Chondrocyte (in vitro differentiated cells): ENCODE data around the gene ABHD16B. TPM values are rescaled to one million over a fixed set of nuclear protein-coding genes. Genes with fewer than 3 reads are reported as not detected.

ENCODE experiments used
- DNase-seq: peaks from one replicate; pipeline ENCODE4 v3.0.0; 2021; ENCODE audit warnings: mixed read lengths, low spot score
- H3K27ac Mint-ChIP-seq: one replicate; pipeline ENCODE4 v1.8.0; 2021; ENCODE audit warnings: mild to moderate bottlenecking, moderate library complexity, mixed read lengths; ENCODE audit not compliant: unreplicated experiment
- H3K27me3 Mint-ChIP-seq: 2 replicates; pipeline ENCODE4 v1.8.0; 2021; ENCODE audit warnings: low read depth, mixed read lengths
- H3K36me3 Mint-ChIP-seq: 2 replicates; pipeline ENCODE4 v1.8.0; 2021; ENCODE audit warnings: low read depth, mixed read lengths
- H3K4me1 Mint-ChIP-seq: 2 replicates; pipeline ENCODE4 v1.8.0; 2021; ENCODE audit warnings: low read depth, mild to moderate bottlenecking, mixed read lengths
- H3K4me3 Mint-ChIP-seq: one replicate; pipeline ENCODE4 v1.8.0; 2021; ENCODE audit warnings: mild to moderate bottlenecking, moderate library complexity, mixed read lengths; ENCODE audit not compliant: unreplicated experiment
- H3K9me3 Mint-ChIP-seq: 2 replicates; pipeline ENCODE4 v1.8.0; 2021; ENCODE audit warnings: low read depth, mixed read lengths
- total RNA-seq: library from RNA; stranded (reverse); gene quantifications from 3 replicates; pipeline ENCODE4 v1.2.1, GENCODE V29; 2021
- TF ChIP-seq, protein P1 (sequence below): fragments of 200-600 bp; sonication (generic); IDR thresholded peaks from 2 replicates; pipeline ENCODE4 v1.5.0; 2021; ENCODE audit warnings: antibody characterized with exemption, mild to moderate bottlenecking, moderate library complexity

The ABHD16B gene
- total RNA-seq, 1 donor from 2014 or later, result not detected

DNA sequence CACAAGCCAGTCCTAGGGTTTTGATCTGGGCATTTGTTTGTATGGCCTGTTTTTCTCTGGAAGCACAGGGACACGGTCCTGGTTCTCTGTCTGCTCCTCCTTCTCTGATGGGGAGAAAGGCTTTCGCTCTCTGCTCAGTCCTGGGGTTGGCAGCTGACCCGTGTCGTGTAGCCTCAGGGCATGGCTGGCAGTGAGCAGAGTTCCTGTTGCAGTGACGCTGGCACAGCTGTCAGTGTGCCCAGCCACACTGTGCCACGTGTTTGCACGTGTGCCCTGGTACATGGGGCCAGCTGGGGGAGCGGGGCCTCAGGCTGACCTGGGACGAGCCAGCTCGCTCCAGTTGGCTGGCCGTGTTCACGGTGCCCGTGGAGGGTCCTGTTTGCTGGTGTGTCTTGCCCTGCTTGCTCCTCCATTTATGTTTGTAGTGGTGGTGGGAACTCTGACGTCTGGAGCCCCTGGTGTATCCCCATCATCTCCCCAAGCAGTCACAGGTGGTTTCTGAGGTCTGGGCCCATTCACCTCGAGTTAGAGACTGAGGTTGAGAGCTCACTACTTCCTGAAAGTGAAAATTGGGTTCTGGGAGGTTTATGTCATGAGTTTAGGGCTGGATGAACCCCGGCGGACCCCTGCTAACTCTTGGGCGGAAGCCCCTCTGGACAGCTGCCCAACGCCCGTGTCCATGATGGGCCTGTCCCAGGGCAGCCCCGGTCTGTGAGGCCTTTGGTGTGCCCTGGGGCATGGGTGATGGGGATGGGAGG is 23.4 kb downstream of the ABHD16B start:
- H3K36me3 Mint-ChIP-seq, result peaks cover 16% of the 10 kb centered on the region
- H3K9me3 Mint-ChIP-seq, result no peaks in the 10 kb centered on the region
- H3K4me1 Mint-ChIP-seq, result no peaks in the 10 kb centered on the region
- TF ChIP-seq, protein P1, sequence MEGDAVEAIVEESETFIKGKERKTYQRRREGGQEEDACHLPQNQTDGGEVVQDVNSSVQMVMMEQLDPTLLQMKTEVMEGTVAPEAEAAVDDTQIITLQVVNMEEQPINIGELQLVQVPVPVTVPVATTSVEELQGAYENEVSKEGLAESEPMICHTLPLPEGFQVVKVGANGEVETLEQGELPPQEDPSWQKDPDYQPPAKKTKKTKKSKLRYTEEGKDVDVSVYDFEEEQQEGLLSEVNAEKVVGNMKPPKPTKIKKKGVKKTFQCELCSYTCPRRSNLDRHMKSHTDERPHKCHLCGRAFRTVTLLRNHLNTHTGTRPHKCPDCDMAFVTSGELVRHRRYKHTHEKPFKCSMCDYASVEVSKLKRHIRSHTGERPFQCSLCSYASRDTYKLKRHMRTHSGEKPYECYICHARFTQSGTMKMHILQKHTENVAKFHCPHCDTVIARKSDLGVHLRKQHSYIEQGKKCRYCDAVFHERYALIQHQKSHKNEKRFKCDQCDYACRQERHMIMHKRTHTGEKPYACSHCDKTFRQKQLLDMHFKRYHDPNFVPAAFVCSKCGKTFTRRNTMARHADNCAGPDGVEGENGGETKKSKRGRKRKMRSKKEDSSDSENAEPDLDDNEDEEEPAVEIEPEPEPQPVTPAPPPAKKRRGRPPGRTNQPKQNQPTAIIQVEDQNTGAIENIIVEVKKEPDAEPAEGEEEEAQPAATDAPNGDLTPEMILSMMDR, result no peak
- H3K27ac Mint-ChIP-seq, result no peak overlapping the region
- no peak for DNase-seq
- no peaks in the 10 kb centered on the region for H3K27me3 Mint-ChIP-seq
- no peak overlapping the region for H3K4me3 Mint-ChIP-seq

DNA sequence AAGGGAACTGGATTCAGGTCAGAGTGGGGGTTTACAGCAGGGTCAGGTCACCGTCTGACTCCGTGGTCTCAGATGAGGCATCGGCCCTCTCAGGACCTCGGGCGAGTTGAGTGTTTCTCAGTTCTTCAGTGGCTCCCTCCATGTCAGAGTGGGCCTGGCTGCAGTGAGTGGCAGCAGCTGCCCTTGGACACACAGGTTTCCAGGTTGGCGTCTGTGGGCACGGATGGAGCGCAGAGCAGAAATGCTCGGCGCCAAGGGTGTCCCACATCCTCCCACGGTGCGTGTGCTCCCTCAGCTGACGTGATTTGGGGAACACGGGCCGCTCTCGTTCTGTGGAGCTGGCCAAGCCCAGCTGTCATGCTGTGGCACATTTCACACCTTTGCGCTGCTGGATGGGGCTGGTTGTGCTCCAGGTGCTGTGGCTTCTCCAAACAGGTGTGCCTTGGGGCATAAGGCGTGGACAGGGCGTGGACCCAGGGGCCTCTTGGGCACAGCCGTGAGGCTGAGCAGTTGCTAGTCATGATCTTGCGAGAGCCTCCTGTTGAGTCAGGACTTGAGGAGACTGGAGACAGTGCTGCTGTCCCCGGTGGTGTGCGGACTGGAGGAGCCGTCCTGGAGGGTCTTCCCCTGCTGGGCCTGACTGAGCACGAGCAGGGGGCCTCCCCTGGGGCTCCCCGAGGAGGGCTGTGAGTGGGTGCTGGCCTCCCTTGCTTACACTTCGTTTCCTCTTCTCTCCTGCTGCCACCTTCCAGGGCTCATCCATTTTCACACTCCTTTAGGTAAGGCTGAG is 24.2 kb downstream of the ABHD16B start:
- Mint-ChIP-seq H3K27ac (no peak overlapping the region), H3K9me3 (no peaks in the 10 kb centered on the region), H3K36me3 (peaks cover 19% of the 10 kb centered on the region), H3K27me3 (no peaks in the 10 kb centered on the region), H3K4me1 (no peaks in the 10 kb centered on the region), H3K4me3 (no peak overlapping the region)
- no peak for DNase-seq
- TF ChIP-seq, protein P1, result no peak

DNA sequence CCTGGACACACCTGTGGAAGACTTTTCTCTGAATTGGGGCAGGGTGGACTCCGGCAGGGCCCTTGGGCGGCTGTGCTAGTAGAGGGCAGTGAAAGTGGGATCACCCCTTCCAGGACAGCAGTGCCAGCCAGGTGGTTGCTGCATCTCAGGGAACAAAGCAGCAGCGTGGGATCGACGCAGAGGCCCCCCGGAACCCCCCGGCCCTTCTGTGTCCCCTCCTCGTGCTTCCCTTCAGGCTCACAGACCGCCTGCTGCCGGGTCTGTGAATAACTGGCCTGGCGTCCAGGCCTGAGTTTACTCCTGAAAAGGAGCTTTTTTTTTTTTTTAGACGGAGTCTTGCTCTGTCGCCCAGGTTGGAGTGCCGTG is 24.7 kb downstream of the ABHD16B start:
- no peaks in the 10 kb centered on the region for H3K27me3 Mint-ChIP-seq
- no peak for DNase-seq
- TF ChIP-seq, protein P1, result no peak

DNA sequence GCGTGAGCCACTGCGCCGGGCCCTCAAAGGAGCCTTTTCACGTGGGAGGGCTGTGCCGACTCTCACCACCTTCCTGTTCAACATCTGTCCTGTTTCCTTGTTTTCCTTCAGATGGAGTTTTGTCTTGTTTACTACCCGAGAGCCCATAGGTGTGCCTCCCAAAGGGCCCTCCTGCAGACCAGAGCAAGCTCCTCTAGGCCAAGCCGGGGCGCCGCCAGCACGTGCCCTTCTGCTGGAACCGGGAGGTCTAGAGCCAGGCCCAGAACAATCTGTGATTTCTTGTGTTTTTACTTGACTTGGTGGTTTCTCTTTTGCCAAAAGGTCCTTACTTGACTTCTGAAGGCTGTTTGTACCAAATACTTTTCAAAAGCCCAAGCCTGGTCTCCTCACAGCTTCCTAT is 25.6 kb downstream of the ABHD16B start:
- no peak overlapping the region for H3K27ac Mint-ChIP-seq
- DNase-seq, result no peak
- no peaks in the 10 kb centered on the region for H3K9me3 Mint-ChIP-seq
- H3K36me3 Mint-ChIP-seq, result peaks cover 23% of the 10 kb centered on the region
- H3K4me1 Mint-ChIP-seq, result no peaks in the 10 kb centered on the region
- TF ChIP-seq, protein P1, result no peak
- H3K27me3 Mint-ChIP-seq, result no peaks in the 10 kb centered on the region
- H3K4me3 Mint-ChIP-seq, result no peak overlapping the region

More for the DNA sequence above, 24.7 kb downstream of the ABHD16B start:
- H3K36me3 Mint-ChIP-seq, result peaks cover 21% of the 10 kb centered on the region
- H3K27ac Mint-ChIP-seq, result no peak overlapping the region
- no peaks in the 10 kb centered on the region for H3K4me1 Mint-ChIP-seq
- no peak overlapping the region for H3K4me3 Mint-ChIP-seq
- no peaks in the 10 kb centered on the region for H3K9me3 Mint-ChIP-seq
